Measurements from ENCODE around the gene ZNF512B. TPM values are rescaled to one million over a fixed set of nuclear protein-coding genes. Genes with fewer than 3 reads are reported as not detected.
A peak's percentile ranks its signal among the peaks of the same experiment; 100 is the strongest.

Gene ZNF512B
- total RNA-seq, 1 donor from 2014 or later, result 49.4 TPM

- H3K36me3 Mint-ChIP-seq (ENCODE audit: insufficient read depth), result peaks cover 7% of the 10 kb centered on the region
- no peak for DNase-seq (ENCODE audit: low spot score, unreplicated experiment)
- H3K4me1 Mint-ChIP-seq (ENCODE audit: low read depth), result peaks cover 11% of the 10 kb centered on the region
- H3K4me3 Mint-ChIP-seq (ENCODE audit: low read depth), result no peak overlapping the region
- H3K27me3 Mint-ChIP-seq, result no peaks in the 10 kb centered on the region
- TF ChIP-seq, protein P1, sequence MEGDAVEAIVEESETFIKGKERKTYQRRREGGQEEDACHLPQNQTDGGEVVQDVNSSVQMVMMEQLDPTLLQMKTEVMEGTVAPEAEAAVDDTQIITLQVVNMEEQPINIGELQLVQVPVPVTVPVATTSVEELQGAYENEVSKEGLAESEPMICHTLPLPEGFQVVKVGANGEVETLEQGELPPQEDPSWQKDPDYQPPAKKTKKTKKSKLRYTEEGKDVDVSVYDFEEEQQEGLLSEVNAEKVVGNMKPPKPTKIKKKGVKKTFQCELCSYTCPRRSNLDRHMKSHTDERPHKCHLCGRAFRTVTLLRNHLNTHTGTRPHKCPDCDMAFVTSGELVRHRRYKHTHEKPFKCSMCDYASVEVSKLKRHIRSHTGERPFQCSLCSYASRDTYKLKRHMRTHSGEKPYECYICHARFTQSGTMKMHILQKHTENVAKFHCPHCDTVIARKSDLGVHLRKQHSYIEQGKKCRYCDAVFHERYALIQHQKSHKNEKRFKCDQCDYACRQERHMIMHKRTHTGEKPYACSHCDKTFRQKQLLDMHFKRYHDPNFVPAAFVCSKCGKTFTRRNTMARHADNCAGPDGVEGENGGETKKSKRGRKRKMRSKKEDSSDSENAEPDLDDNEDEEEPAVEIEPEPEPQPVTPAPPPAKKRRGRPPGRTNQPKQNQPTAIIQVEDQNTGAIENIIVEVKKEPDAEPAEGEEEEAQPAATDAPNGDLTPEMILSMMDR (IDR thresholded peaks at IDR 0.05; ENCODE audit: unreplicated experiment), result no peak
- no peaks in the 10 kb centered on the region for H3K9me3 Mint-ChIP-seq (ENCODE audit: low read depth)
- no peak overlapping the region for H3K27ac Mint-ChIP-seq
Measured at GRCh38 chr20:63958964-63959698, 10.6 kb downstream of the ZNF512B start.

DNA sequence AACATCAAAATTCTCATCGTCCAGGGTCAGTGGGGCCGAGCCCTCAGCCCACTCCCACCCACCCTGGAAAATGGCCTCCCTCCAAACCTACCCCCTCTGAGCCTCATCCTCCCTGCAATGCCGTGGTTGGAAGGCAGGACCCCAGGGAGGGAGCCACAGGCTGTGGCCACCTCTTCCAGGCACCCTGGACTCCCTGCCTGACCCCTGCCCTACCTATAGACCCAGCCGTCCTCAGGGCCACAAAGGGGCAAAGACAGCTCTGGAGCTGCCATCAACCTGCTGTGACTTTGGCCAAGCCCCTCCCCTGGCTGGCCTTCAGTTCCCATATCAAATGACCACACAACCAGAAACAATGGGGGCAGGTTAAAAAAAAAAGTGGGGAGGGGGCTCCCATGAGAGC lies 11.3 kb downstream of the ZNF512B start:
- peaks cover 16% of the 10 kb centered on the region for H3K4me1 Mint-ChIP-seq (ENCODE audit: low read depth)
- H3K27ac Mint-ChIP-seq, result peak overlapping the region; percentile 49
- DNase-seq (ENCODE audit: low spot score, unreplicated experiment), result no peak
- no peaks in the 10 kb centered on the region for H3K9me3 Mint-ChIP-seq (ENCODE audit: low read depth)
- no peaks in the 10 kb centered on the region for H3K27me3 Mint-ChIP-seq
- TF ChIP-seq, protein P1 (IDR thresholded peaks at IDR 0.05; ENCODE audit: unreplicated experiment), result no peak
- peaks cover 7% of the 10 kb centered on the region for H3K36me3 Mint-ChIP-seq (ENCODE audit: insufficient read depth)
- no peak overlapping the region for H3K4me3 Mint-ChIP-seq (ENCODE audit: low read depth)

GRCh38 chr20:63957690-63958441 lies 11.9 kb downstream of the ZNF512B start:
- Mint-ChIP-seq H3K9me3 (ENCODE audit: low read depth) (no peaks in the 10 kb centered on the region), H3K36me3 (ENCODE audit: insufficient read depth) (peaks cover 7% of the 10 kb centered on the region), H3K27ac (peak overlapping the region; percentile 79), H3K4me1 (ENCODE audit: low read depth) (peaks cover 16% of the 10 kb centered on the region), H3K27me3 (no peaks in the 10 kb centered on the region), H3K4me3 (ENCODE audit: low read depth) (peak overlapping the region; percentile 69)
- DNase-seq (ENCODE audit: low spot score, unreplicated experiment), result no peak
- TF ChIP-seq, protein P1 (IDR thresholded peaks at IDR 0.05; ENCODE audit: unreplicated experiment), result no peak

DNA sequence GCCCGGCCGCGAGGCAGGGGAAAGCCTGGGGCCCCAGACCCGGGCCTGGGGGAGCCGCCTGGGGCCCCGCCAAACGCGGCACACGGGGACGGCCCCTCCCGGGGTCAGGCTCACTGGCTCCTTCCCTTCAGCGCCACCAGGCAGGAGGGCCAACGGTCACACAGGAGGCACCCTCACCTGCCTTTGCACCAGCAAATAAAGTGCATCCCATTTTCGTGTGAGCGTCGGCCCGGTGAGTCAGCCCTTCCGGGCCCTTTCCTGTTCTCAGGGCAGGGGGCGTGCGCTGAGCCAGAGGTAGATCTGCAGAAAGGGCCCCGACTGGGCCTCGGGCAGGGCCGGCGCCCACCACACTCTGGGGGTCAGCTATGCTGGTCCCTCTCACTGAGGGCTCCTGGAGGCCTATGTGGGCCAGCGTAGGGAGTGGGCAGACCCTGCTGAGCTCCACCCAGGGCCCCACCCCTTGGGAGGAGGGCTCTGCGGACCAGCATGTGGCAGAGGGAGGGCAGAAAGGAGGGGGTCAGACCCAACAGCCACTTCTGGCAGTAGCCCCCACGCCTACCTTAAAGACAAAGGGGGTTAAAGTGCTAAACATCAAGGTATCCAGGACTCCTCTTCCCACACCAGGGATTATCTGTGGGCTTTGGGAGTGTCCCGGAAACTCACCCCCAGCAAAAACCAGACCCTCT lies 12.6 kb downstream of the ZNF512B start:
- Mint-ChIP-seq H3K4me1 (ENCODE audit: low read depth) (peaks cover 16% of the 10 kb centered on the region), H3K9me3 (ENCODE audit: low read depth) (no peaks in the 10 kb centered on the region), H3K4me3 (ENCODE audit: low read depth) (peak overlapping the region; percentile 69), H3K36me3 (ENCODE audit: insufficient read depth) (peaks cover 3% of the 10 kb centered on the region), H3K27ac (peak overlapping the region; percentile 79), H3K27me3 (no peaks in the 10 kb centered on the region)
- peak; percentile 49 for DNase-seq (ENCODE audit: low spot score, unreplicated experiment)
- TF ChIP-seq, protein P1 (IDR thresholded peaks at IDR 0.05; ENCODE audit: unreplicated experiment), result peak; percentile 39

GRCh38 chr20:63956664-63957003 lies 13.1 kb downstream of the ZNF512B start:
- H3K9me3 Mint-ChIP-seq (ENCODE audit: low read depth), result no peaks in the 10 kb centered on the region
- DNase-seq (ENCODE audit: low spot score, unreplicated experiment), result no peak
- peaks cover 3% of the 10 kb centered on the region for H3K36me3 Mint-ChIP-seq (ENCODE audit: insufficient read depth)
- TF ChIP-seq, protein P1 (IDR thresholded peaks at IDR 0.05; ENCODE audit: unreplicated experiment), result no peak
- H3K4me1 Mint-ChIP-seq (ENCODE audit: low read depth), result peaks cover 16% of the 10 kb centered on the region
- no peaks in the 10 kb centered on the region for H3K27me3 Mint-ChIP-seq
- peak overlapping the region; percentile 74 for H3K4me3 Mint-ChIP-seq (ENCODE audit: low read depth)
- H3K27ac Mint-ChIP-seq, result peak overlapping the region; percentile 49

Data from progenitor cell of endocrine pancreas (in vitro differentiated cells).